ENCODE measurements around the gene FOXK1.

GRCh38 chr7:4699841-4700240 is 17.7 kb downstream of the FOXK1 start:
- TF ChIP-seq TCF7L2 (IDR thresholded peaks at IDR 0.05; ENCODE audit: low read depth, low read length) (no peak), CREM (IDR thresholded peaks at IDR 0.05; ENCODE audit: low read depth) (no peak), TRIM24 (IDR thresholded peaks at IDR 0.05) (no peak), NBN (IDR thresholded peaks at IDR 0.05; ENCODE audit: low read depth) (no peak), ILK (tag; IDR thresholded peaks at IDR 0.05; ENCODE audit: borderline replicate concordance, low read depth) (no peak), ARHGAP35 (IDR thresholded peaks at IDR 0.05; ENCODE audit: partially characterized antibody) (no peak), POLR2A (conservative IDR thresholded peaks at IDR 0.05) (no peak), ELK1 (CRISPR knock-in tag; IDR thresholded peaks at IDR 0.05) (no peak), ZZZ3 (IDR thresholded peaks at IDR 0.05) (no peak)
- TF ChIP-seq, protein P1, sequence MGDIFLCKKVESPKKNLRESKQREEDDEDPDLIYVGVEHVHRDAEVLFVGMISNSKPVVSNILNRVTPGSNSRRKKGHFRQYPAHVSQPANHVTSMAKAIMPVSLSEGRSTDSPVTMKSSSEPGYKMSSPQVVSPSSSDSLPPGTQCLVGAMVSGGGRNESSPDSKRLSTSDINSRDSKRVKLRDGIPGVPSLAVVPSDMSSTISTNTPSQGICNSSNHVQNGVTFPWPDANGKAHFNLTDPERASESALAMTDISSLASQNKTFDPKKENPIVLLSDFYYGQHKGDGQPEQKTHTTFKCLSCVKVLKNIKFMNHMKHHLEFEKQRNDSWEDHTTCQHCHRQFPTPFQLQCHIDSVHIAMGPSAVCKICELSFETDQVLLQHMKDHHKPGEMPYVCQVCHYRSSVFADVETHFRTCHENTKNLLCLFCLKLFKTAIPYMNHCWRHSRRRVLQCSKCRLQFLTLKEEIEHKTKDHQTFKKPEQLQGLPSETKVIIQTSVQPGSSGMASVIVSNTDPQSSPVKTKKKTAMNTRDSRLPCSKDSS (IDR thresholded peaks at IDR 0.05; ENCODE audit: low read depth, partially characterized antibody), result no peak
- TF ChIP-seq, protein P2, sequence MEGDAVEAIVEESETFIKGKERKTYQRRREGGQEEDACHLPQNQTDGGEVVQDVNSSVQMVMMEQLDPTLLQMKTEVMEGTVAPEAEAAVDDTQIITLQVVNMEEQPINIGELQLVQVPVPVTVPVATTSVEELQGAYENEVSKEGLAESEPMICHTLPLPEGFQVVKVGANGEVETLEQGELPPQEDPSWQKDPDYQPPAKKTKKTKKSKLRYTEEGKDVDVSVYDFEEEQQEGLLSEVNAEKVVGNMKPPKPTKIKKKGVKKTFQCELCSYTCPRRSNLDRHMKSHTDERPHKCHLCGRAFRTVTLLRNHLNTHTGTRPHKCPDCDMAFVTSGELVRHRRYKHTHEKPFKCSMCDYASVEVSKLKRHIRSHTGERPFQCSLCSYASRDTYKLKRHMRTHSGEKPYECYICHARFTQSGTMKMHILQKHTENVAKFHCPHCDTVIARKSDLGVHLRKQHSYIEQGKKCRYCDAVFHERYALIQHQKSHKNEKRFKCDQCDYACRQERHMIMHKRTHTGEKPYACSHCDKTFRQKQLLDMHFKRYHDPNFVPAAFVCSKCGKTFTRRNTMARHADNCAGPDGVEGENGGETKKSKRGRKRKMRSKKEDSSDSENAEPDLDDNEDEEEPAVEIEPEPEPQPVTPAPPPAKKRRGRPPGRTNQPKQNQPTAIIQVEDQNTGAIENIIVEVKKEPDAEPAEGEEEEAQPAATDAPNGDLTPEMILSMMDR (IDR thresholded peaks at IDR 0.05 in 2 of 3, conservative IDR thresholded peaks at IDR 0.05 in 1 of 3; ENCODE audit: insufficient read depth in 2 of 3, low read depth in 1 of 3, low read length in 3 of 3), result no peak
- TF ChIP-seq, protein P3, sequence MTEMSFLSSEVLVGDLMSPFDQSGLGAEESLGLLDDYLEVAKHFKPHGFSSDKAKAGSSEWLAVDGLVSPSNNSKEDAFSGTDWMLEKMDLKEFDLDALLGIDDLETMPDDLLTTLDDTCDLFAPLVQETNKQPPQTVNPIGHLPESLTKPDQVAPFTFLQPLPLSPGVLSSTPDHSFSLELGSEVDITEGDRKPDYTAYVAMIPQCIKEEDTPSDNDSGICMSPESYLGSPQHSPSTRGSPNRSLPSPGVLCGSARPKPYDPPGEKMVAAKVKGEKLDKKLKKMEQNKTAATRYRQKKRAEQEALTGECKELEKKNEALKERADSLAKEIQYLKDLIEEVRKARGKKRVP (CRISPR knock-in tag; IDR thresholded peaks at IDR 0.05), result no peak

Data from K562 (cell line).